Measurements from ENCODE around the gene RCAN1.

The RCAN1 gene

GRCh38 chr21:34602061-34602460 is 12.9 kb downstream of the RCAN1 start:
- no peak for FAIRE-seq
- DNase-seq (ENCODE audit: insufficient read length, low spot score) = no peak

- DNase-seq (ENCODE audit: insufficient read length, low spot score) (no peak), FAIRE-seq (no peak)
These were observed 15.3 kb downstream of the RCAN1 start for GRCh38 chr21:34599534-34600101.

- no peak for DNase-seq (ENCODE audit: insufficient read length, low spot score)
These were observed 15.9 kb downstream of the RCAN1 start for GRCh38 chr21:34598931-34599400.

GRCh38 chr21:34597406-34597805 is 17.5 kb downstream of the RCAN1 start:
- no peak for DNase-seq (ENCODE audit: insufficient read length, low spot score)
- no peak for FAIRE-seq

More at GRCh38 chr21:34598931-34599400, 15.9 kb downstream of the RCAN1 start:
- no peak for FAIRE-seq

GRCh38 chr21:34596561-34597271 is 18.2 kb downstream of the RCAN1 start:
- no peak for FAIRE-seq
- no peak for DNase-seq (ENCODE audit: insufficient read length, low spot score)

- DNase-seq (ENCODE audit: insufficient read length, low spot score) (no peak), FAIRE-seq (no peak)
These were observed 19.5 kb downstream of the RCAN1 start for GRCh38 chr21:34595457-34595856.

- DNase-seq (ENCODE audit: insufficient read length, low spot score) = no peak
These were observed 20.2 kb downstream of the RCAN1 start for GRCh38 chr21:34594566-34595234.

GRCh38 chr21:34593954-34594531 is 20.9 kb downstream of the RCAN1 start:
- DNase-seq (ENCODE audit: insufficient read length, low spot score) (no peak), FAIRE-seq (no peak)

More at GRCh38 chr21:34594566-34595234, 20.2 kb downstream of the RCAN1 start:
- FAIRE-seq = no peak

- no peak for FAIRE-seq
- DNase-seq (ENCODE audit: insufficient read length, low spot score) = no peak
These were observed 21.5 kb downstream of the RCAN1 start for GRCh38 chr21:34593423-34593822.

- no peak for FAIRE-seq
- no peak for DNase-seq (ENCODE audit: insufficient read length, low spot score)
These were observed 22.6 kb downstream of the RCAN1 start for GRCh38 chr21:34592120-34592955.

GRCh38 chr21:34590520-34590919 is 24.4 kb downstream of the RCAN1 start:
- DNase-seq (ENCODE audit: insufficient read length, low spot score) (no peak), FAIRE-seq (no peak)

- FAIRE-seq (no peak), DNase-seq (ENCODE audit: insufficient read length, low spot score) (no peak)
These were observed 25.2 kb downstream of the RCAN1 start for GRCh38 chr21:34589511-34590282.

- FAIRE-seq (no peak), DNase-seq (ENCODE audit: insufficient read length, low spot score) (no peak)
These were observed 30.9 kb downstream of the RCAN1 start for GRCh38 chr21:34583926-34584563.

GRCh38 chr21:34582506-34583150 is 32.3 kb downstream of the RCAN1 start:
- peak; percentile 68 for DNase-seq (ENCODE audit: insufficient read length, low spot score)
- no peak for FAIRE-seq

- FAIRE-seq = no peak
- DNase-seq (ENCODE audit: insufficient read length, low spot score) = no peak
These were observed 34.7 kb downstream of the RCAN1 start for GRCh38 chr21:34580181-34580700.

GRCh38 chr21:34579411-34579810 is 35.5 kb downstream of the RCAN1 start:
- FAIRE-seq (no peak), DNase-seq (ENCODE audit: insufficient read length, low spot score) (no peak)

GRCh38 chr21:34576041-34576511 is 38.8 kb downstream of the RCAN1 start:
- DNase-seq (ENCODE audit: insufficient read length, low spot score) (no peak), FAIRE-seq (no peak)
